Panc1 (cell line): ENCODE results near the gene INTS1. TPM values are rescaled to one million over a fixed set of nuclear protein-coding genes. Genes with fewer than 3 reads are reported as not detected.

Source experiments
- ATAC-seq: fragments of 200-7000 bp; cut with Tn5 transposase; 2 replicates; pipeline ENCODE4 v1.9.1; 2020; ENCODE audit warnings: mild to moderate bottlenecking, moderate library complexity
- BruUV-seq: library from RNA; stranded (reverse); fragments of 400-500 nt; replicated peaks from 2 replicates; lab custom pipeline; 2021; lab: Mats Ljungman, UMichigan
- CTCF ChIA-PET: fragments of 300-600 bp; sonication (Branson Sonifier 250); formaldehyde crosslinking; loops from one replicate; lab custom pipeline; 2022; ENCODE audit warnings: antibody characterized with exemption; lab: Charles Lee
- POLR2A ChIA-PET: fragments of 300-600 bp; sonication (Branson Sonifier 250); formaldehyde crosslinking; loops from one replicate; lab custom pipeline; 2022; ENCODE audit warnings: antibody characterized with exemption; lab: Charles Lee
- DNase-seq: peaks from one replicate; pipeline ENCODE4 v3.0.0-alpha.2; 2010; ENCODE audit warnings: low read depth, low spot score
- H3K27ac ChIP-seq: 2 replicates; pipeline ENCODE4 v1.5.1; 2011; ENCODE audit warnings: mild to moderate bottlenecking, low read length, inconsistent platforms
- H3K27me3 ChIP-seq: fragments of 200-500 bp; sonication (Bioruptor generic); 2 replicates; pipeline ENCODE4 v1.6.0; 2014; ENCODE audit warnings: low read length, inconsistent platforms; ENCODE audit not compliant: control insufficient read depth, insufficient read depth
- H3K36me3 ChIP-seq: fragments of 200-500 bp; sonication (Bioruptor generic); 2 replicates; pipeline ENCODE4 v1.5.1; 2014; ENCODE audit warnings: inconsistent platforms, mild to moderate bottlenecking, low read length, moderate library complexity; ENCODE audit not compliant: control insufficient read depth, insufficient read depth
- H3K4me1 ChIP-seq: 2 replicates; pipeline ENCODE4 v1.5.1; 2011; ENCODE audit warnings: inconsistent platforms, mild to moderate bottlenecking, low read length, moderate library complexity; ENCODE audit not compliant: control insufficient read depth, insufficient read depth
- H3K4me3 ChIP-seq, 2 experiments: 2 replicates each; pipeline ENCODE4 v1.5.1; 2011 to 2012; ENCODE audit warnings: low read depth in 2 of 2, low read length in 2 of 2, mild to moderate bottlenecking in 2 of 2, inconsistent platforms in 1 of 2, moderate library complexity in 1 of 2
- H3K9me3 ChIP-seq: fragments of 200-500 bp; sonication (Bioruptor generic); 2 replicates; pipeline ENCODE4 v1.5.1; 2014; ENCODE audit warnings: low read depth, mild to moderate bottlenecking, inconsistent platforms, low read length, moderate library complexity; ENCODE audit not compliant: control insufficient read depth, insufficient read depth
- CTCF ChIP-seq: fragments of 450-650 bp; IDR thresholded peaks from 2 replicates; pipeline ENCODE4 v1.5.1; 2017; ENCODE audit warnings: mild to moderate bottlenecking
- POLR2AphosphoS5 ChIP-seq: IDR thresholded peaks from 2 replicates; pipeline ENCODE4 v1.6.1; 2012; ENCODE audit warnings: mild to moderate bottlenecking, low read depth, low read length, moderate library complexity
- REST ChIP-seq, 2 experiments: IDR thresholded peaks; 2 replicates each; pipeline ENCODE4 v1.6.1; 2011 to 2012; ENCODE audit warnings: low read depth in 2 of 2, control low read depth in 1 of 2, low read length in 1 of 2, mild to moderate bottlenecking in 1 of 2, moderate library complexity in 1 of 2; ENCODE audit not compliant: insufficient read depth in 1 of 2
- SIN3A ChIP-seq: IDR thresholded peaks from 2 replicates; pipeline ENCODE4 v1.6.1; 2012; ENCODE audit warnings: low read depth, mild to moderate bottlenecking, low read length, moderate library complexity, borderline replicate concordance; ENCODE audit not compliant: insufficient read depth
- TCF7L2 ChIP-seq: IDR thresholded peaks from 2 replicates; pipeline ENCODE4 v1.6.1; 2011; ENCODE audit warnings: mild to moderate bottlenecking, low read depth, low read length, inconsistent platforms
- in situ Hi-C: cut with HindIII; loops from 2 replicates; pipeline ENCODE4 v1.10.0; 2016; ENCODE audit warnings: low sequenced_read_pairs, low pct_unique_long_range_greater_than_20kb
- intact Hi-C: fragments of 100-400 bp; cut with micrococcal nuclease; formaldehyde crosslinking; loops from one replicate; pipeline ENCODE4 v1.10.0; 2022; ENCODE audit not compliant: unreplicated experiment
- total RNA-seq: library from RNA; stranded (reverse); gene quantifications from one replicate; pipeline ENCODE4 v1.2.1, GENCODE V29; 2021; ENCODE audit not compliant: unreplicated experiment

Gene INTS1
- total RNA-seq, 1 experiment from 2014 or later = 173 TPM

GRCh38 chr7:1475393-1475792 is 28.8 kb downstream of the INTS1 start:
- H3K9me3 ChIP-seq = no peaks in the 10 kb centered on the region
- CTCF ChIA-PET = interaction anchor here (0.7 kb wide), 1 partner anchor 58 kb away, joined by 3 read pairs; no protein-coding TSS in a partner anchor
- no TSS peak for BruUV-seq
- H3K4me1 ChIP-seq = no peaks in the 10 kb centered on the region
- POLR2A ChIA-PET = interaction anchor here (0.6 kb wide), 1 partner anchor 566 kb away, joined by 13 read pairs; no protein-coding TSS in a partner anchor
- H3K4me3 ChIP-seq = no peak overlapping the region
- TF ChIP-seq POLR2AphosphoS5 (no peak), TCF7L2 (no peak), REST (IDR thresholded peaks at IDR 0.05; ENCODE audit: insufficient read depth in 1 of 2, low read depth in 2 of 2, low read length in 1 of 2) (no peak), CTCF (no peak), SIN3A (no peak)
- H3K27ac ChIP-seq = no peak overlapping the region
- DNase-seq = no peak
- intact Hi-C loops (no loop called here), in situ Hi-C loops (no loop called here)
- peaks cover 3% of the 10 kb centered on the region for H3K36me3 ChIP-seq
- H3K27me3 ChIP-seq = no peaks in the 10 kb centered on the region
- ATAC-seq = no peak

- intact Hi-C loops (no loop called here), in situ Hi-C loops (no loop called here)
- no peak overlapping the region for H3K27ac ChIP-seq
- no peaks in the 10 kb centered on the region; the same call in none of the 2 replicates for H3K36me3 ChIP-seq
- ATAC-seq (no peak), DNase-seq (no peak)
- TF ChIP-seq TCF7L2 = no peak
- no peaks in the 10 kb centered on the region for H3K9me3 ChIP-seq
- no peak overlapping the region for H3K4me3 ChIP-seq
- no peaks in the 10 kb centered on the region for H3K27me3 ChIP-seq
- ChIA-PET POLR2A (interaction anchor here (0.5 to 0.6 kb wide), 2 partner anchors 566 to 1192 kb away, joined by 4 to 13 read pairs; no protein-coding TSS in a partner anchor), CTCF (interaction anchor here (0.7 to 1.0 kb wide), 3 partner anchors 26 to 74 kb away, joined by 3 to 5 read pairs (median 3); no protein-coding TSS in a partner anchor)
- no peaks in the 10 kb centered on the region for H3K4me1 ChIP-seq
- BruUV-seq = no TSS peak
These were observed 29.5 kb downstream of the INTS1 start for GRCh38 chr7:1474736-1475135.

GRCh38 chr7:1473864-1474512 is 30.2 kb downstream of the INTS1 start:
- DNase-seq (no peak), ATAC-seq (peak; percentile 76)
- 0 out of 2 replicates have a peak, but pooled peaks cover 2% of the 10 kb centered on the region for H3K4me1 ChIP-seq
- ChIA-PET POLR2A (no interaction called here), CTCF (interaction anchor here (0.6 to 1.0 kb wide), 3 partner anchors 25 to 102 kb away, joined by 3 to 5 read pairs (median 3); no protein-coding TSS in a partner anchor)
- intact Hi-C loops (no loop called here), in situ Hi-C loops (no loop called here)
- no peak overlapping the region for H3K27ac ChIP-seq
- no peak for TF ChIP-seq POLR2AphosphoS5
- TF ChIP-seq CTCF = peak; percentile 99
- 0 out of 4 replicates have a peak, but pooled peaks of 1 of the 2 experiments have one; percentile 43 for TF ChIP-seq REST (IDR thresholded peaks at IDR 0.05; ENCODE audit: insufficient read depth in 1 of 2, low read depth in 2 of 2, low read length in 1 of 2)
- BruUV-seq = no TSS peak
- H3K27me3 ChIP-seq = no peaks in the 10 kb centered on the region
- no peak overlapping the region for H3K4me3 ChIP-seq
- H3K9me3 ChIP-seq = no peaks in the 10 kb centered on the region
- no peaks in the 10 kb centered on the region; the same call in none of the 2 replicates for H3K36me3 ChIP-seq
